Activated CD4-positive, alpha-beta memory T cell treated with anti-CD3 and anti-CD28 coated beads for 36 hours (primary cell): ENCODE data around the gene CDC42EP1. TPM values are rescaled to one million over a fixed set of nuclear protein-coding genes. Genes with fewer than 3 reads are reported as not detected.
"Not testable (repeated sequence)": the region's sequence is repeated elsewhere in the genome, so short reads cannot be mapped to it uniquely, and the experiment has no call there.

Source experiments
- CTCF ChIA-PET: fragments of 350-600 bp; sonication (Branson Sonifier 250); formaldehyde crosslinking; loops from one replicate; lab custom pipeline; 2021; ENCODE audit warnings: antibody characterized with exemption, inconsistent platforms; lab: Charles Lee
- POLR2A ChIA-PET: fragments of 350-600 bp; sonication (Branson Sonifier 250); formaldehyde crosslinking; loops from one replicate; lab custom pipeline; 2021; ENCODE audit warnings: antibody characterized with exemption; lab: Charles Lee
- DNase-seq: peaks from one replicate; pipeline ENCODE4 v3.0.0-alpha.2; 2020
- H3K27ac Mint-ChIP-seq: one replicate; pipeline ENCODE4 v1.8.0; 2021; ENCODE audit warnings: mixed read lengths
- H3K27me3 Mint-ChIP-seq: one replicate; pipeline ENCODE4 v1.8.0; 2021; ENCODE audit warnings: mixed read lengths
- H3K36me3 Mint-ChIP-seq: one replicate; pipeline ENCODE4 v1.8.0; 2021; ENCODE audit warnings: mixed read lengths
- H3K4me1 Mint-ChIP-seq: one replicate; pipeline ENCODE4 v1.8.0; 2021; ENCODE audit warnings: low read depth, mixed read lengths
- H3K4me3 Mint-ChIP-seq: one replicate; pipeline ENCODE4 v1.8.0; 2021; ENCODE audit warnings: mild to moderate bottlenecking, mixed read lengths
- H3K9me3 Mint-ChIP-seq: one replicate; pipeline ENCODE4 v1.8.0; 2021; ENCODE audit warnings: mixed read lengths
- intact Hi-C: fragments of 100-400 bp; cut with micrococcal nuclease; formaldehyde crosslinking; loops from one replicate; pipeline ENCODE4 v1.15.1; 2023
- total RNA-seq, 2 experiments: library from RNA; stranded (reverse); gene quantifications; one replicate each; pipeline ENCODE4 v1.2.3, GENCODE V29; 2021

Gene CDC42EP1
- total RNA-seq, 2 experiments from 2014 or later: 1.4 to 1.9 TPM

GRCh38 chr22:37607935-37608476 lies 47.7 kb downstream of the CDC42EP1 start:
- no peak for DNase-seq
- Mint-ChIP-seq H3K9me3 (no peaks in the 10 kb centered on the region), H3K27ac (peak overlapping the region; percentile 99), H3K27me3 (no peaks in the 10 kb centered on the region), H3K36me3 (no peaks in the 10 kb centered on the region), H3K4me3 (peak overlapping the region; percentile 80), H3K4me1 (peaks cover 54% of the 10 kb centered on the region)
- ChIA-PET POLR2A (interaction anchor here (0.5 to 2.9 kb wide), 12 partner anchors 14 to 385 kb away, joined by 3 to 27 read pairs (median 6); partner anchors contain the start of genes LGALS1, PDXP and SH3BP1), CTCF (interaction anchor here (0.9 to 8.4 kb wide), 28 partner anchors 9 to 832 kb away, joined by 3 to 152 read pairs (median 8); partner anchors contain the start of genes IFT27, LGALS1, MFNG and NOL12)
- intact Hi-C loops: loop anchor here (1.0 to 5.0 kb wide), 8 partner anchors 16 to 234 kb away; partner anchors contain the start of genes ANKRD54, GCAT and PDXP

- ChIA-PET CTCF (interaction anchor here (0.6 to 8.4 kb wide), 24 partner anchors 9 to 833 kb away, joined by 3 to 152 read pairs (median 6); partner anchors contain the start of genes IFT27, LGALS1, MFNG and PDXP), POLR2A (interaction anchor here (0.5 to 2.9 kb wide), 13 partner anchors 13 to 386 kb away, joined by 3 to 27 read pairs (median 5); partner anchors contain the start of genes LGALS1, NOL12, PDXP and SH3BP1)
- DNase-seq: peak; percentile 97
- H3K27me3 Mint-ChIP-seq: no peaks in the 10 kb centered on the region
- intact Hi-C loops: loop anchor here (1.0 to 5.0 kb wide), 8 partner anchors 16 to 234 kb away; partner anchors contain the start of genes ANKRD54, GCAT and PDXP
- no peaks in the 10 kb centered on the region for H3K9me3 Mint-ChIP-seq
- H3K4me3 Mint-ChIP-seq: peak within 1 kb of the TSS; percentile 87
- no peaks in the 10 kb centered on the region for H3K36me3 Mint-ChIP-seq
- peak within 1 kb of the TSS; percentile 99 for H3K27ac Mint-ChIP-seq
- H3K4me1 Mint-ChIP-seq: peaks cover 54% of the 10 kb centered on the region
Observed at GRCh38 chr22:37608477-37609239, 48.4 kb downstream of the CDC42EP1 start, which contains the start of gene GGA1. GGA1 (plus strand) TSS chr22:37608834; CDS start chr22:37608861, 27 bp downstream.

GRCh38 chr22:37609240-37610152 lies 49.2 kb downstream of the CDC42EP1 start:
- CTCF ChIA-PET: interaction anchor here (0.6 to 8.4 kb wide), 11 partner anchors 14 to 112 kb away, joined by 3 to 152 read pairs (median 7); partner anchors contain the start of genes LGALS1, PDXP and SH3BP1
- peaks cover 49% of the 10 kb centered on the region for H3K4me1 Mint-ChIP-seq

GRCh38 chr22:37610153-37610475 lies 49.8 kb downstream of the CDC42EP1 start:
- ChIA-PET POLR2A (interaction anchor here (1.3 to 2.9 kb wide), 3 partner anchors 24 to 30 kb away, joined by 3 to 27 read pairs (median 15); partner anchors contain the start of gene SH3BP1), CTCF (interaction anchor here (1.0 to 8.4 kb wide), 5 partner anchors 17 to 71 kb away, joined by 4 to 152 read pairs (median 11); partner anchors contain the start of gene SH3BP1)
- H3K4me1 Mint-ChIP-seq: peaks cover 43% of the 10 kb centered on the region
- H3K27me3 Mint-ChIP-seq, DNase-seq, intact Hi-C loops, H3K36me3 Mint-ChIP-seq, H3K9me3 Mint-ChIP-seq: not testable (repeated sequence)
- H3K4me3 Mint-ChIP-seq: peak overlapping the region; percentile 87
- H3K27ac Mint-ChIP-seq: peak overlapping the region; percentile 42

More at GRCh38 chr22:37609240-37610152, 49.2 kb downstream of the CDC42EP1 start:
- Mint-ChIP-seq H3K36me3 (no peaks in the 10 kb centered on the region), H3K27me3 (no peaks in the 10 kb centered on the region), H3K9me3 (no peaks in the 10 kb centered on the region), H3K27ac (peak overlapping the region; percentile 82), H3K4me3 (peak overlapping the region; percentile 87)
- POLR2A ChIA-PET: interaction anchor here (1.1 to 2.9 kb wide), 8 partner anchors 18 to 367 kb away, joined by 3 to 27 read pairs (median 6); partner anchors contain the start of genes LGALS1, NOL12, PDXP and SH3BP1
- intact Hi-C loops: loop anchor here (2.0 to 5.0 kb wide), 3 partner anchors 137 to 233 kb away; partner anchors contain the start of genes ANKRD54 and GCAT
- peak; percentile 25 for DNase-seq

- H3K9me3 Mint-ChIP-seq: no peaks in the 10 kb centered on the region
- ChIA-PET POLR2A (interaction anchor here (1.3 to 2.9 kb wide), 3 partner anchors 23 to 29 kb away, joined by 3 to 27 read pairs (median 15); partner anchors contain the start of gene SH3BP1), CTCF (interaction anchor here (1.0 to 8.4 kb wide), 5 partner anchors 18 to 71 kb away, joined by 4 to 152 read pairs (median 11); partner anchors contain the start of gene SH3BP1)
- DNase-seq: no peak
- peaks cover 38% of the 10 kb centered on the region for H3K4me1 Mint-ChIP-seq
- H3K4me3 Mint-ChIP-seq: peak overlapping the region; percentile 87
- no peak overlapping the region for H3K27ac Mint-ChIP-seq
- no peaks in the 10 kb centered on the region for H3K36me3 Mint-ChIP-seq
- intact Hi-C loops: no loop called here
- no peaks in the 10 kb centered on the region for H3K27me3 Mint-ChIP-seq
Observed at GRCh38 chr22:37610480-37611129, 50.3 kb downstream of the CDC42EP1 start.

- intact Hi-C loops: no loop called here
- Mint-ChIP-seq H3K4me1 (peaks cover 34% of the 10 kb centered on the region), H3K27ac (no peak overlapping the region), H3K4me3 (no peak overlapping the region), H3K27me3 (no peaks in the 10 kb centered on the region), H3K36me3 (no peaks in the 10 kb centered on the region), H3K9me3 (no peaks in the 10 kb centered on the region)
- ChIA-PET CTCF (interaction anchor here (8.4 kb wide), 1 partner anchor 31 kb away, joined by 85 read pairs; the partner anchor contains the start of gene SH3BP1), POLR2A (no interaction called here)
- no peak for DNase-seq
Observed at GRCh38 chr22:37611207-37611606, 50.9 kb downstream of the CDC42EP1 start.

GRCh38 chr22:37616201-37617083 lies 56.2 kb downstream of the CDC42EP1 start:
- H3K36me3 Mint-ChIP-seq: peaks cover 7% of the 10 kb centered on the region
- H3K27me3 Mint-ChIP-seq: no peaks in the 10 kb centered on the region
- H3K4me3 Mint-ChIP-seq: no peak overlapping the region
- no peak overlapping the region for H3K27ac Mint-ChIP-seq
- no peaks in the 10 kb centered on the region for H3K9me3 Mint-ChIP-seq
- no peak for DNase-seq
- intact Hi-C loops: no loop called here
- H3K4me1 Mint-ChIP-seq: peaks cover 2% of the 10 kb centered on the region
- ChIA-PET CTCF (interaction anchor here (1.0 to 7.6 kb wide), 5 partner anchors 10 to 65 kb away, joined by 3 to 57 read pairs (median 4); no protein-coding TSS in a partner anchor), POLR2A (interaction anchor here (0.9 kb wide), 1 partner anchor 11 kb away, joined by 3 read pairs; no protein-coding TSS in a partner anchor)

GRCh38 chr22:37617431-37617830 lies 57.2 kb downstream of the CDC42EP1 start:
- Mint-ChIP-seq H3K27ac (no peak overlapping the region), H3K4me1 (peaks cover 2% of the 10 kb centered on the region), H3K4me3 (no peak overlapping the region), H3K36me3 (peaks cover 7% of the 10 kb centered on the region), H3K9me3 (no peaks in the 10 kb centered on the region), H3K27me3 (no peaks in the 10 kb centered on the region)
- POLR2A ChIA-PET: interaction anchor here (0.9 to 1.2 kb wide), 2 partner anchors 19 to 63 kb away, joined by 3 to 4 read pairs; no protein-coding TSS in a partner anchor
- CTCF ChIA-PET: interaction anchor here (1.0 to 7.6 kb wide), 4 partner anchors 11 to 64 kb away, joined by 3 to 57 read pairs (median 4); no protein-coding TSS in a partner anchor
- no peak for DNase-seq
- intact Hi-C loops: no loop called here

- no peak for DNase-seq
- Mint-ChIP-seq H3K9me3 (no peaks in the 10 kb centered on the region), H3K4me1 (peaks cover 3% of the 10 kb centered on the region), H3K36me3 (peaks cover 7% of the 10 kb centered on the region), H3K27me3 (no peaks in the 10 kb centered on the region), H3K4me3 (no peak overlapping the region), H3K27ac (no peak overlapping the region)
- intact Hi-C loops: no loop called here
- POLR2A ChIA-PET: interaction anchor here (0.9 to 1.2 kb wide), 2 partner anchors 19 to 63 kb away, joined by 3 to 4 read pairs; no protein-coding TSS in a partner anchor
- CTCF ChIA-PET: interaction anchor here (1.0 to 7.6 kb wide), 2 partner anchors 25 to 64 kb away, joined by 4 to 57 read pairs; no protein-coding TSS in a partner anchor
Observed at GRCh38 chr22:37618072-37618656, 57.9 kb downstream of the CDC42EP1 start.
